ENCODE results near the gene SYNDIG1. TPM values are rescaled to one million over a fixed set of nuclear protein-coding genes. Genes with fewer than 3 reads are reported as not detected.

SYNDIG1 gene
- total RNA-seq, 4 donors from 2014 or later: 0.45 TPM; not detected in 3

GRCh38 chr20:24518515-24518914, 49.1 kb downstream of the SYNDIG1 start:
- peak in 1 of 2 donors; percentile 9 for DNase-seq (ENCODE audit: low spot score in 2 of 2)
- 55 to 63% methylated on average over 6 of the region's 6 CpGs for WGBS, 2 donors
- no peak for TF ChIP-seq POLR2A (IDR thresholded peaks at IDR 0.05)
- no peak for TF ChIP-seq CTCF (IDR thresholded peaks at IDR 0.05)
- intact Hi-C loops (cut with DNase I; ENCODE audit: low total_unique reads): no loop called here
- H3K4me3 ChIP-seq (ENCODE audit: low read depth, poor library complexity, severe bottlenecking): no peak overlapping the region

GRCh38 chr20:24519476-24519875, 50.0 kb downstream of the SYNDIG1 start:
- intact Hi-C loops (cut with DNase I; ENCODE audit: low total_unique reads): no loop called here
- H3K4me3 ChIP-seq (ENCODE audit: low read depth, poor library complexity, severe bottlenecking): no peak overlapping the region
- no peak for TF ChIP-seq CTCF (IDR thresholded peaks at IDR 0.05)
- no peak for TF ChIP-seq POLR2A (IDR thresholded peaks at IDR 0.05)
- no peak for DNase-seq (ENCODE audit: low spot score in 2 of 2)
- 88 to 90% methylated on average over 6 of the region's 6 CpGs for WGBS, 2 donors

- intact Hi-C loops (cut with DNase I; ENCODE audit: low total_unique reads): no loop called here
- H3K4me3 ChIP-seq (ENCODE audit: low read depth, poor library complexity, severe bottlenecking): no peak overlapping the region
- TF ChIP-seq POLR2A (IDR thresholded peaks at IDR 0.05) (no peak), CTCF (IDR thresholded peaks at IDR 0.05) (no peak)
- no peak for DNase-seq (ENCODE audit: low spot score in 2 of 2)
- WGBS, 2 donors: 89 to 90% methylated on average over 3 of the region's 3 CpGs
These were observed 51.6 kb downstream of the SYNDIG1 start for GRCh38 chr20:24521032-24521431.

- H3K4me3 ChIP-seq (ENCODE audit: low read depth, poor library complexity, severe bottlenecking): no peak overlapping the region
- no peak for TF ChIP-seq CTCF (IDR thresholded peaks at IDR 0.05)
- peak in 1 of 2 donors; percentile 17 for DNase-seq (ENCODE audit: low spot score in 2 of 2)
- WGBS, 2 donors: 78 to 87% methylated on average over 5 of the region's 5 CpGs
- intact Hi-C loops (cut with DNase I; ENCODE audit: low total_unique reads): no loop called here
These were observed 53.3 kb downstream of the SYNDIG1 start for GRCh38 chr20:24522452-24523330.

- intact Hi-C loops (cut with DNase I; ENCODE audit: low total_unique reads): no loop called here
- no peak overlapping the region for H3K4me3 ChIP-seq (ENCODE audit: low read depth, poor library complexity, severe bottlenecking)
- WGBS, 2 donors: 75 to 80% methylated on average over 5 of the region's 5 CpGs
- TF ChIP-seq POLR2A (IDR thresholded peaks at IDR 0.05) (no peak), CTCF (IDR thresholded peaks at IDR 0.05) (no peak)
- peak in 1 of 2 donors; percentile 36 for DNase-seq (ENCODE audit: low spot score in 2 of 2)
These were observed 54.2 kb downstream of the SYNDIG1 start for GRCh38 chr20:24523661-24524060.

Measured in lower leg skin (tissue), 4 donors.